Naive thymus-derived CD4-positive, alpha-beta T cell (primary cell): ENCODE data around the gene TSPAN9. TPM values are rescaled to one million over a fixed set of nuclear protein-coding genes. Genes with fewer than 3 reads are reported as not detected.

ENCODE experiments used
- ATAC-seq: fragments of 150-1000 bp; cut with Tn5 transposase; 2 replicates; pipeline ENCODE4 v1.10.0; 2021; ENCODE audit warnings: mild to moderate bottlenecking, moderate library complexity
- CTCF ChIA-PET: fragments of 350-600 bp; sonication (Branson Sonifier 250); formaldehyde crosslinking; loops from one replicate; lab custom pipeline; 2021; ENCODE audit warnings: antibody characterized with exemption; lab: Charles Lee
- POLR2A ChIA-PET: fragments of 350-600 bp; sonication (Branson Sonifier 250); formaldehyde crosslinking; loops from one replicate; lab custom pipeline; 2021; ENCODE audit warnings: antibody characterized with exemption, inconsistent platforms; lab: Charles Lee
- DNase-seq, 9 donors: peaks; one replicate each; pipeline versions ENCODE4 v3.0.0 to v3.0.0-alpha.2; 2020 to 2022; ENCODE audit warnings: mixed read lengths in 1 of 9
- H3K27ac ChIP-seq: one replicate; pipeline ENCODE4 v1.7.0; 2013; ENCODE audit warnings: mild to moderate bottlenecking, low read depth, low read length, moderate library complexity
- H3K27me3 ChIP-seq, 2 donors: one replicate each; pipeline ENCODE4 v1.7.0; 2013; ENCODE audit warnings: low read length in 2 of 2, mild to moderate bottlenecking in 2 of 2, moderate library complexity in 2 of 2; ENCODE audit not compliant: control insufficient read depth in 2 of 2, insufficient read depth in 2 of 2
- H3K36me3 ChIP-seq, 3 experiments: 1 replicate in 2 of 3; 2 replicates in 1 of 3; pipeline ENCODE4 v1.7.0; 2013; ENCODE audit warnings: low read length in 3 of 3, mild to moderate bottlenecking in 3 of 3, moderate library complexity in 1 of 3; ENCODE audit not compliant: insufficient read depth in 3 of 3, control insufficient read depth in 2 of 3
- H3K4me1 ChIP-seq, 2 donors: one replicate each; pipeline ENCODE4 v1.7.0; 2013; ENCODE audit warnings: low read length in 2 of 2, mild to moderate bottlenecking in 2 of 2, moderate library complexity in 1 of 2; ENCODE audit not compliant: control insufficient read depth in 2 of 2, insufficient read depth in 2 of 2
- H3K4me3 ChIP-seq: 2 replicates; pipeline ENCODE4 v1.7.0; 2013; ENCODE audit warnings: mild to moderate bottlenecking, low read length
- H3K9me3 ChIP-seq, 3 experiments: 1 replicate in 2 of 3; 2 replicates in 1 of 3; pipeline ENCODE4 v1.7.0; 2013; ENCODE audit warnings: low read length in 3 of 3; ENCODE audit not compliant: control insufficient read depth in 2 of 3
- H3K27ac Mint-ChIP-seq, 9 donors: one replicate each; pipeline ENCODE4 v1.8.0; 2020 to 2022; ENCODE audit warnings: mixed read lengths in 9 of 9, mild to moderate bottlenecking in 8 of 9, moderate library complexity in 5 of 9, inconsistent platforms in 2 of 9
- H3K27me3 Mint-ChIP-seq, 5 donors: one replicate each; pipeline ENCODE4 v1.8.0; 2021 to 2022; ENCODE audit warnings: mixed read lengths in 5 of 5, mild to moderate bottlenecking in 1 of 5
- H3K36me3 Mint-ChIP-seq, 5 donors: one replicate each; pipeline ENCODE4 v1.8.0; 2020 to 2022; ENCODE audit warnings: mixed read lengths in 5 of 5, mild to moderate bottlenecking in 3 of 5, inconsistent platforms in 1 of 5
- H3K4me1 Mint-ChIP-seq, 7 donors: one replicate each; pipeline ENCODE4 v1.8.0; 2020 to 2022; ENCODE audit warnings: mixed read lengths in 7 of 7, mild to moderate bottlenecking in 3 of 7, inconsistent platforms in 1 of 7
- H3K4me3 Mint-ChIP-seq, 10 donors: one replicate each; pipeline ENCODE4 v1.8.0; 2020 to 2022; ENCODE audit warnings: mild to moderate bottlenecking in 10 of 10, mixed read lengths in 10 of 10, moderate library complexity in 6 of 10, inconsistent platforms in 2 of 10
- H3K9me3 Mint-ChIP-seq, 11 donors: one replicate each; pipeline ENCODE4 v1.8.0; 2020 to 2022; ENCODE audit warnings: mixed read lengths in 11 of 11, mild to moderate bottlenecking in 4 of 11, inconsistent platforms in 1 of 11, moderate library complexity in 1 of 11
- intact Hi-C, 2 donors: fragments of 100-400 bp; cut with micrococcal nuclease; formaldehyde crosslinking; loops; one replicate each; pipeline ENCODE4 v1.15.1; 2023
- polyA plus RNA-seq, 2 donors: library from polyadenylated mRNA; unstranded; fragments of 300-500 nt; fragmentation: Illumina TruSeq; gene quantifications; one replicate each; pipeline ENCODE4 v1.2.3, GENCODE V29; 2021
- total RNA-seq, 6 experiments: library from RNA in 5 of 6; stranded (reverse) in 5 of 6; gene quantifications; 1 replicate in 5 of 6; 2 replicates in 1 of 6; pipeline ENCODE4 v1.2.3 and lab custom pipeline; 2021 to 2026

TSPAN9 gene
- total and polyA plus RNA-seq, 7 experiments from 2014 or later = 0.20 to 1.8 (median 1.1) TPM; not detected in 1

DNA sequence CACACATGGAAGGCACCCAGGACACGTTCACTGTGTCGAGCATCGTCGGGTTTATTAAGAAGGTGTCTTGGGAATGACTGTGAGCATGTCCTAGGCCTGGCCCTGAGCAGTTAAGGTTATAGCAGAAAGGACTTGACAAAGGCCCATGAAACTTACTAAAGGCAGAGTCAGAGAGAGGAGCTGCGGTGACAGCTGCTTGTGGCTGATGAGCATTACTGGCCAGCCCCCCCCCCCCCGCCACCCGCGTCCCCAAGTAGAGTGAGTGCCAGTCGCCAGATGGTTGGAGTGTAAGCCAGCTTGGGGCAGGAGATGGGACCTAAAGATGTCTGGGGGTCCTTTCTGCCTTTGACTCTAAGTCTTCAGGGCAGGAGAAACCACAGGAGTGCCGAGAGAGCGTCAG is 169.9 kb downstream of the TSPAN9 start:
- Mint-ChIP-seq H3K4me1 (peaks cover 4 to 12% (median 8%) of the 10 kb centered on the region in 7 donors), H3K9me3 (no peaks in the 10 kb centered on the region), H3K27me3 (peaks cover 0 to 5% (median 0%) of the 10 kb centered on the region in 5 donors), H3K36me3 (no peaks in the 10 kb centered on the region), H3K27ac (no peak overlapping the region), H3K4me3 (no peak overlapping the region)
- Histone ChIP-seq H3K27me3 (no peaks in the 10 kb centered on the region), H3K9me3 (no peaks in the 10 kb centered on the region), H3K4me1 (no peaks in the 10 kb centered on the region), H3K4me3 (no peak overlapping the region), H3K36me3 (no peaks in the 10 kb centered on the region), H3K27ac (no peak overlapping the region)
- no peak for ATAC-seq
- no peak for DNase-seq
- CTCF ChIA-PET = no interaction called here
- POLR2A ChIA-PET = no interaction called here
- intact Hi-C loops = no loop called here

DNA sequence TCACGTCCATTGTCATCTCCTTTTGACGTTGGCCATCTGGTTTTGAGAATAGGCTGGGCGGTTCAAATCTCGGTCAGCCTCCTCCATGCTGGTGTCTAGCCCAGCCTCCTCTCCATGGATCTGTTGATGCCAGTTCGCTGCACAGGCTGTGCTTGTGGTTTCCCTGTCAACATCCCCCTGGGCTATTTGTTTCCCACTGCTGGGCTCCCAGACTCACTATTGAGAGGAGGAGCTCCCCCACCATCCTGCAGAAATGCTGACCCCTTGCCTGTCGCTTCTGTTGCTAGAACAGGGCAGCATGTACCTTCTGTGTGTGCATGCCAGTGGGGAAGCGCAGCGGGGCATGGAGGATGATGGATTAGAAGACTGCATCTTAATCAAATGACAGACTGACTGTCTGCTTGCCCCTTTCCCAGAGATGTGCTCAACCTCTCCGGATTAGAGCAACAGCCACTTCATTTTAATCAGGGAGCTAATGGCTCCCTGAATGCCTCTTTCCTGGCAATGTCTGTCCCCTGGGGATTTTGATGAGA is 170.5 kb downstream of the TSPAN9 start:
- no peak overlapping the region for H3K27ac Mint-ChIP-seq
- peaks cover 0 to 5% (median 0%) of the 10 kb centered on the region in 5 donors for H3K27me3 Mint-ChIP-seq
- CTCF ChIA-PET = no interaction called here
- H3K4me3 ChIP-seq = no peak overlapping the region
- H3K36me3 Mint-ChIP-seq = no peaks in the 10 kb centered on the region
- POLR2A ChIA-PET = no interaction called here
- H3K27me3 ChIP-seq = no peaks in the 10 kb centered on the region
- no peak overlapping the region for H3K27ac ChIP-seq
- H3K4me3 Mint-ChIP-seq = no peak overlapping the region
- peaks cover 4 to 12% (median 8%) of the 10 kb centered on the region in 7 donors for H3K4me1 Mint-ChIP-seq
- H3K9me3 Mint-ChIP-seq = no peaks in the 10 kb centered on the region
- ATAC-seq (no peak), DNase-seq (no peak)
- no peaks in the 10 kb centered on the region for H3K4me1 ChIP-seq
- no peaks in the 10 kb centered on the region for H3K9me3 ChIP-seq
- no peaks in the 10 kb centered on the region for H3K36me3 ChIP-seq
- intact Hi-C loops = no loop called here

DNA sequence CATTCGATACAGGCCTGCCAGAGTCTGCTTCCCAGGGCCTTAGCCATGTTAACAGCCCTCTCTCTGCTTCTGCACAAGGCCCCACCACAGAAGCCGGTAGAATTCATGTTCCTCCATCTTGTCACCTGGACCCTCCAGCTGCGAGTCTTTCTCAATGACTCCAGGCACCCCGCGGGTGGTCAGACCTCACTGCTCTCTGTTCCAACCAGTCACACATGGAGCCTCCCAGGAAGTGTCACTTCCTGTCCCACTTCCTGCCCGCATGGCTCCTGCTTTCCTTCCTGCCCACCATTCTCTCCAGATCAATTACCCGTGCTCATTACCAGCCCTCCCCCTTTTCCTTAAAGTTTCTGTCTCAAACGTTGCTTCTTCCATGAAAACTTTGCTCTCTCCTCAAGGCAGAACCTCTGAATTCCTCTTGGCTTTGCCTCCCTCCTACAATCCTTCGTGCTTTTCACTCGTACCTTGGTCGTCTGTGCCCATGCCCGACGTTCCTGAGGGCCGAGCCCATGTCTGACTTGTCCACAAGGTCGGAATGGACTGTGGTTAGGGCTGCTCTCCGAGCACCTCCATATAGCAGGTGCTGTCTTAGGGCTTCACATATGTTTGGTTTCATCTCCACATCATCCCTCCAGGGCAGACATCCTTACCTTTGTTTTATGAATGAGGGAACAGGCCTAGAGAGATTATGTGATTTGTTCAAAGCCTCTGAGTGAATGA is 172.1 kb downstream of the TSPAN9 start:
- ChIA-PET POLR2A (no interaction called here), CTCF (no interaction called here)
- H3K4me1 ChIP-seq = no peaks in the 10 kb centered on the region
- no peaks in the 10 kb centered on the region for H3K36me3 ChIP-seq
- no peak overlapping the region for H3K4me3 Mint-ChIP-seq
- no peak overlapping the region for H3K4me3 ChIP-seq
- H3K9me3 Mint-ChIP-seq = no peaks in the 10 kb centered on the region
- H3K27me3 Mint-ChIP-seq = peaks cover 0 to 5% (median 0%) of the 10 kb centered on the region in 5 donors
- H3K27ac ChIP-seq = no peak overlapping the region
- H3K27ac Mint-ChIP-seq = no peak overlapping the region
- no peak for ATAC-seq
- H3K36me3 Mint-ChIP-seq = no peaks in the 10 kb centered on the region
- no peak for DNase-seq
- H3K9me3 ChIP-seq = no peaks in the 10 kb centered on the region
- peaks cover 4 to 12% (median 8%) of the 10 kb centered on the region in 7 donors for H3K4me1 Mint-ChIP-seq
- H3K27me3 ChIP-seq = no peaks in the 10 kb centered on the region
- intact Hi-C loops = no loop called here

DNA sequence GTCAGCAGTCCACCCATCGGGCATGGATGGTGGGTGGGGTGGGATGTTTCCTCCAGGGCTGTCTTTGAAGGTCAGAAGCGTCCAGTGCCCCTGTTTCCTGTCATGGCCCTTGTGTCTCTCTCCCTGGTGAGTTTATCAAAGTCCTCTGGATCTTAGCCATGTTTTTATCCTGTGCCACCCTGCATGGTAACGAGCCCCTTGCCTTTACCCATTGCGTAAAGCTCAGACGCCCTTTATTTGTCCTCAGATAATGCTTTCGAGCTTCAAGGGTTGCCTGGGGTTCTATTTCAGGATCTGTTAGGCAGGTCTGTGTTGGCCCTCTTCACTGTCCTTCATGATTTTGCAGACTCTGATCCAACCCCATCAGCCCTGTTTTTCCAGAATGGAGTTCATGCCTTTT is 172.9 kb downstream of the TSPAN9 start:
- Histone ChIP-seq H3K9me3 (no peaks in the 10 kb centered on the region), H3K27ac (no peak overlapping the region), H3K4me3 (no peak overlapping the region), H3K4me1 (no peaks in the 10 kb centered on the region), H3K27me3 (no peaks in the 10 kb centered on the region), H3K36me3 (no peaks in the 10 kb centered on the region)
- ChIA-PET CTCF (no interaction called here), POLR2A (no interaction called here)
- intact Hi-C loops = no loop called here
- H3K4me3 Mint-ChIP-seq = no peak overlapping the region
- ATAC-seq (no peak), DNase-seq (no peak)
- H3K36me3 Mint-ChIP-seq = no peaks in the 10 kb centered on the region
- peaks cover 4 to 12% (median 8%) of the 10 kb centered on the region in 7 donors for H3K4me1 Mint-ChIP-seq
- H3K27me3 Mint-ChIP-seq = peaks cover 0 to 5% (median 0%) of the 10 kb centered on the region in 5 donors
- H3K9me3 Mint-ChIP-seq = no peaks in the 10 kb centered on the region
- no peak overlapping the region for H3K27ac Mint-ChIP-seq

DNA sequence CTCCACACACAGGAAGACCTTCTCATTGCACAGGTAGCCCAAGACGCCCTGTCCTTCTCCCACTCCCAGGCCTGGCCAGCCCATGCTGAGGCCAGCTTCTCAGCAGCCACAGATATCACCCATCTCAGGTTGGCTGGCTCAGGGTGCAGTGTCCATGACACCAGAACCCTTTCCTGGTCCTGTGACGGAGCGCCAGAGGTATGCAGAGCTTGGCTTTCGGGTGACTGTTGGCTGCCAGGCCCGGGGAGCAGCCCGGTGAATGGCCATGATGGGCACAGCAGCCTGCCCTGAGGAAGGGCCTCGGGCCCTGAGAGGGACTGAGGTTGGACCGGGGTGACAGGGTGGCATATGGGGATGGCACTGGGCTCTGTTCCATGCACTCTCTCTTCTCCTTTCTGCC is 173.4 kb downstream of the TSPAN9 start:
- intact Hi-C loops = no loop called here
- H3K4me3 Mint-ChIP-seq = no peak overlapping the region
- ChIA-PET CTCF (no interaction called here), POLR2A (no interaction called here)
- no peaks in the 10 kb centered on the region for H3K9me3 Mint-ChIP-seq
- H3K27me3 Mint-ChIP-seq = peaks cover 0 to 5% (median 0%) of the 10 kb centered on the region in 5 donors
- H3K27ac Mint-ChIP-seq = no peak overlapping the region
- Histone ChIP-seq H3K4me3 (no peak overlapping the region), H3K27ac (no peak overlapping the region), H3K4me1 (no peaks in the 10 kb centered on the region), H3K9me3 (no peaks in the 10 kb centered on the region), H3K36me3 (no peaks in the 10 kb centered on the region), H3K27me3 (no peaks in the 10 kb centered on the region)
- peaks cover 4 to 12% (median 8%) of the 10 kb centered on the region in 7 donors for H3K4me1 Mint-ChIP-seq
- ATAC-seq (no peak), DNase-seq (no peak)
- no peaks in the 10 kb centered on the region for H3K36me3 Mint-ChIP-seq

DNA sequence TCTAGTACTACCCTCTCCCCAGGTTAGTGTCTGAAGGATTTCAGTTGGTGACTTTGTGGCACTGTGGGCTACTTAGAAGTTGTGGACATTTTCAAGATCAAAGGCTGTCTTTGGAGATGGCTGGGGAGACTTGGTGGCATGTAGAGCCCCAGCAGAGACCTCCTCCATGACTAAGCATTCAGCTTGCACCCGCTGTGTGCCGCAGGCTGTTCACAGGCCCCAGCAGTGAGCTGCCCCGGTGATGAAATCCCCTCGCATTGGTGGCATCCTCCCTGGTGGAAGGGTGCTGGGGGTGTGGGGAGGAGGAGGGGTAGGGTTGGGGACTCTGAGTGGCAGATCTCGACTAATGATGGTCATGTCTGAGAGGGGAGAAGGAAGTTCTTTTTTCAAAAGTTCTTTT is 173.9 kb downstream of the TSPAN9 start:
- Mint-ChIP-seq H3K27ac (no peak overlapping the region), H3K36me3 (no peaks in the 10 kb centered on the region), H3K4me1 (peaks cover 4 to 12% (median 8%) of the 10 kb centered on the region in 7 donors), H3K4me3 (no peak overlapping the region), H3K9me3 (no peaks in the 10 kb centered on the region), H3K27me3 (peaks cover 0 to 5% (median 0%) of the 10 kb centered on the region in 5 donors)
- H3K4me3 ChIP-seq = no peak overlapping the region
- peak; percentile 33 for ATAC-seq
- H3K27ac ChIP-seq = no peak overlapping the region
- intact Hi-C loops = no loop called here
- H3K36me3 ChIP-seq = no peaks in the 10 kb centered on the region
- POLR2A ChIA-PET = no interaction called here
- no peaks in the 10 kb centered on the region for H3K27me3 ChIP-seq
- H3K9me3 ChIP-seq = no peaks in the 10 kb centered on the region
- no peak for DNase-seq
- H3K4me1 ChIP-seq = no peaks in the 10 kb centered on the region
- CTCF ChIA-PET = no interaction called here

DNA sequence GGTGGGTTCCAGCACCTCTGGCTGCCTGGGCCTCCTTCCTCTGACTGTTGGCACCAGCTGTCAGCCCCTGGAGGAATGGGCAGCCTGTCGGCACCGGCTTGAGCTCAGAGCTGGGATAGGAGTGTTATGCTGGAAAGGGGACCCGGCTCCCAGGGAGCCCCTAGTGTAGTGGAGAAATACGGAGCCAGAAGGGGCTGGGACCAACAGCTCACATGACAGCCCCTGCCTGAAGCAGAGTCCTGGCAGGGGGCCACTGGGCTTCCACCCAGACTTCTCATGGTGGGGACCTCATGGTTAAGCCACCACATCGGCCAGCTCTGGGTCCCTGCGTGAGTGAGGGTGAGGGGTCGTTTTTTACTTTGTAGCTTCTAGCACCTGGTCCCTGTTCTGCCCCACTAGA is 174.5 kb downstream of the TSPAN9 start:
- Histone ChIP-seq H3K36me3 (no peaks in the 10 kb centered on the region), H3K4me3 (no peak overlapping the region), H3K27ac (no peak overlapping the region), H3K9me3 (no peaks in the 10 kb centered on the region), H3K4me1 (no peaks in the 10 kb centered on the region), H3K27me3 (no peaks in the 10 kb centered on the region)
- intact Hi-C loops = no loop called here
- DNase-seq = no peak
- no peak for ATAC-seq
- CTCF ChIA-PET = no interaction called here
- no peaks in the 10 kb centered on the region for H3K9me3 Mint-ChIP-seq
- H3K27me3 Mint-ChIP-seq = peaks cover 0 to 5% (median 0%) of the 10 kb centered on the region in 5 donors
- no peak overlapping the region for H3K27ac Mint-ChIP-seq
- POLR2A ChIA-PET = no interaction called here
- H3K4me1 Mint-ChIP-seq = peaks cover 4 to 12% (median 8%) of the 10 kb centered on the region in 7 donors
- no peaks in the 10 kb centered on the region for H3K36me3 Mint-ChIP-seq
- no peak overlapping the region for H3K4me3 Mint-ChIP-seq
